ENCODE measurements around the gene HLA-A. TPM values are rescaled to one million over a fixed set of nuclear protein-coding genes. Genes with fewer than 3 reads are reported as not detected.

The HLA-A gene
- total and polyA plus RNA-seq, 2 of the 13 experiments (the other 11 are each of a cell fraction or from before 2014, with no cell fraction given), result 345 to 527 TPM

DNA sequence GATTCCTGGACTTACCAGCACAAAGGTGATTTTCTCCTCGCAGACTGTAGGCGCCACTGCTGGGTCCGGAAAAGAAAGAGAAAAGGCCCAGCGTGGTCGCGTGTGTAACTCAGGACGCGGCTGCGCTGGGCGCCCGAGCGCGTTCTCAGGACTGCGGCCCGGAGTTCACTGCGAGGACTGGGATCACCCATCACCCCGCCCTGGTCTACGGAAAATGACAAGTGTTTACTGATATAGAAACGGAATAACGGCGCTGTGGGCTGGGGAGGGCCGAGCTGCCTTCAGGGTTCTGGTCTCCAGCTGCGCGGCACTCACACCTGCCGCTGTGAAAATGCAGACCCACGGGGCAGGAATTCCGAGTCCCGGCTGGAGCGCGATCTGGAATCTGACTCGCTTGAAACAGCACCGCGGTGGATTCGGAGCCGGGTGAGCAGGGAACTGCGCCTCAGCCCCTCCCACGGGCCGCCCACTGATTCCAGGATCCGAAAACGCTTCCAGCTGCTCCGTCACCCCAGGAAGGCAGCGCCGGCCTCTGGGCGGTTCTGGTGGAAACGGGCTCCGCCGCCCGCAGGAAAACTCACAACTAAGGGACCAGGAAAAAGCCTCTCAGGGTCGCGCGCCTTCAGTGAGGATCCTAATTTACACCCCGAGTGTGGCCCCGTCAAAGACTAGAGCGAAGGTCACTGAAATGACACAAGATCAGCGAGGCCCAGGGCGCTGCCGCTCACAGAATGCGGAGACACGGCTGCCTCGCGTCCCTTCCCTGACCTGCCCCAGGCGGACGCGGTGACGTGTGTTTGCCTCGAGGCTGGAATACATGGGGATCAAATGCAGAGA, 34.5 kb downstream of the HLA-A start (continued):
- TF ChIP-seq ZNF770 (CRISPR knock-in tag; IDR thresholded peaks at IDR 0.05) (no peak), SMARCE1 (IDR thresholded peaks at IDR 0.05; ENCODE audit: borderline replicate concordance) (no peak), NR0B2 (CRISPR knock-in tag; IDR thresholded peaks at IDR 0.05) (peak; percentile 63; the same call in 1 of the 2 replicates), AKAP8 (CRISPR knock-in tag; IDR thresholded peaks at IDR 0.05) (0 out of 2 replicates have a peak, but pooled peaks have one; percentile 73), SRSF9 (IDR thresholded peaks at IDR 0.05; ENCODE audit: borderline replicate concordance, insufficient read depth, low read depth, low read length, poor library complexity, severe bottlenecking) (no peak), LCORL (IDR thresholded peaks at IDR 0.05) (no peak), LCORL (CRISPR knock-in tag; IDR thresholded peaks at IDR 0.05) (peak; percentile 74), HHEX (CRISPR knock-in tag; IDR thresholded peaks at IDR 0.05) (no peak), SMAD1 (CRISPR knock-in tag; IDR thresholded peaks at IDR 0.05; ENCODE audit: borderline replicate concordance, low read depth) (no peak), ZNF660 (CRISPR knock-in tag; IDR thresholded peaks at IDR 0.05; ENCODE audit: borderline replicate concordance, low read depth) (no peak), ZBTB7B (CRISPR knock-in tag; IDR thresholded peaks at IDR 0.05) (peak; percentile 44), SIX1 (CRISPR knock-in tag; IDR thresholded peaks at IDR 0.05; ENCODE audit: borderline replicate concordance) (peak; percentile 26; the same call in 1 of the 2 replicates), TCF7 (IDR thresholded peaks at IDR 0.05; ENCODE audit: low read depth) (no peak), NFATC3 (CRISPR knock-in tag; IDR thresholded peaks at IDR 0.05) (0 out of 2 replicates have a peak, but pooled peaks have one; percentile 43), DNMT3B (CRISPR knock-in tag; conservative IDR thresholded peaks at IDR 0.05) (peak; percentile 87; the same call in 1 of the 2 replicates), ZSCAN29 (CRISPR knock-in tag; conservative IDR thresholded peaks at IDR 0.05) (peak; percentile 95), MBD4 (IDR thresholded peaks at IDR 0.05; ENCODE audit: borderline replicate concordance, low read length) (no peak), NFRKB (IDR thresholded peaks at IDR 0.05) (no peak), FLYWCH1 (CRISPR knock-in tag; IDR thresholded peaks at IDR 0.05) (peak; percentile 74; the same call in 1 of the 2 replicates)
- TF ChIP-seq, protein P1, sequence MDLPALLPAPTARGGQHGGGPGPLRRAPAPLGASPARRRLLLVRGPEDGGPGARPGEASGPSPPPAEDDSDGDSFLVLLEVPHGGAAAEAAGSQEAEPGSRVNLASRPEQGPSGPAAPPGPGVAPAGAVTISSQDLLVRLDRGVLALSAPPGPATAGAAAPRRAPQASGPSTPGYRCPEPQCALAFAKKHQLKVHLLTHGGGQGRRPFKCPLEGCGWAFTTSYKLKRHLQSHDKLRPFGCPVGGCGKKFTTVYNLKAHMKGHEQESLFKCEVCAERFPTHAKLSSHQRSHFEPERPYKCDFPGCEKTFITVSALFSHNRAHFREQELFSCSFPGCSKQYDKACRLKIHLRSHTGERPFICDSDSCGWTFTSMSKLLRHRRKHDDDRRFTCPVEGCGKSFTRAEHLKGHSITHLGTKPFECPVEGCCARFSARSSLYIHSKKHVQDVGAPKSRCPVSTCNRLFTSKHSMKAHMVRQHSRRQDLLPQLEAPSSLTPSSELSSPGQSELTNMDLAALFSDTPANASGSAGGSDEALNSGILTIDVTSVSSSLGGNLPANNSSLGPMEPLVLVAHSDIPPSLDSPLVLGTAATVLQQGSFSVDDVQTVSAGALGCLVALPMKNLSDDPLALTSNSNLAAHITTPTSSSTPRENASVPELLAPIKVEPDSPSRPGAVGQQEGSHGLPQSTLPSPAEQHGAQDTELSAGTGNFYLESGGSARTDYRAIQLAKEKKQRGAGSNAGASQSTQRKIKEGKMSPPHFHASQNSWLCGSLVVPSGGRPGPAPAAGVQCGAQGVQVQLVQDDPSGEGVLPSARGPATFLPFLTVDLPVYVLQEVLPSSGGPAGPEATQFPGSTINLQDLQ (CRISPR knock-in tag; IDR thresholded peaks at IDR 0.05), result no peak
- TF ChIP-seq, protein P2, sequence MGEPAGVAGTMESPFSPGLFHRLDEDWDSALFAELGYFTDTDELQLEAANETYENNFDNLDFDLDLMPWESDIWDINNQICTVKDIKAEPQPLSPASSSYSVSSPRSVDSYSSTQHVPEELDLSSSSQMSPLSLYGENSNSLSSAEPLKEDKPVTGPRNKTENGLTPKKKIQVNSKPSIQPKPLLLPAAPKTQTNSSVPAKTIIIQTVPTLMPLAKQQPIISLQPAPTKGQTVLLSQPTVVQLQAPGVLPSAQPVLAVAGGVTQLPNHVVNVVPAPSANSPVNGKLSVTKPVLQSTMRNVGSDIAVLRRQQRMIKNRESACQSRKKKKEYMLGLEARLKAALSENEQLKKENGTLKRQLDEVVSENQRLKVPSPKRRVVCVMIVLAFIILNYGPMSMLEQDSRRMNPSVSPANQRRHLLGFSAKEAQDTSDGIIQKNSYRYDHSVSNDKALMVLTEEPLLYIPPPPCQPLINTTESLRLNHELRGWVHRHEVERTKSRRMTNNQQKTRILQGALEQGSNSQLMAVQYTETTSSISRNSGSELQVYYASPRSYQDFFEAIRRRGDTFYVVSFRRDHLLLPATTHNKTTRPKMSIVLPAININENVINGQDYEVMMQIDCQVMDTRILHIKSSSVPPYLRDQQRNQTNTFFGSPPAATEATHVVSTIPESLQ (CRISPR knock-in tag; conservative IDR thresholded peaks at IDR 0.05), result no peak

Measured in HepG2 (cell line).